Kasumi-1 (cell line): Measurements from ENCODE around the gene ZFYVE26.
"Not testable (repeated sequence)": the region's sequence is repeated elsewhere in the genome, so short reads cannot be mapped to it uniquely, and the experiment has no call there.

Experiments
- DNase-seq, 2 experiments: peaks; one replicate each; lab custom pipeline; 2025; lab: John Stamatoyannopoulos, UW

The ZFYVE26 gene

DNA sequence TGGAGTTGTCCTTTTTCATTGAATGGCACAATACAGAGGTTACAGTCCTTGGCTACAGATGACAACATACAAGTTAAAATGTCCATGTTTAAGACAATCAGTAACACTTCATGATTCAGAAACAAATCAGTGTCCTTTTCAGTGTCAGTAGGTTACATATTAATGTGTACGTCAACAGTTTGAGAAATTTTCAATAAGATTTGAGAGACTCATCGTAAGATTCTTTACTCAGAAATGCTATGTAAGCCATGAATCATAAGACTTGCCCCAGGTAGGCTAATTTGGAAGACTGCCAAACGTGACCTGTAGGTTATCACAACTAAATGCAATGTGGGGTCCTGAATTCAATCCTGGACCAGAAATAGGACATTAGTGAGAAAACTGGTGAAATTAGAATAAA lies 111.2 kb downstream of the ZFYVE26 start:
- no peak for DNase-seq

GRCh38 chr14:67704484-67705089 lies 111.8 kb downstream of the ZFYVE26 start:
- DNase-seq, result peak; percentile 83 to 91

GRCh38 chr14:67703997-67704396 lies 112.4 kb downstream of the ZFYVE26 start:
- DNase-seq, result no peak

DNA sequence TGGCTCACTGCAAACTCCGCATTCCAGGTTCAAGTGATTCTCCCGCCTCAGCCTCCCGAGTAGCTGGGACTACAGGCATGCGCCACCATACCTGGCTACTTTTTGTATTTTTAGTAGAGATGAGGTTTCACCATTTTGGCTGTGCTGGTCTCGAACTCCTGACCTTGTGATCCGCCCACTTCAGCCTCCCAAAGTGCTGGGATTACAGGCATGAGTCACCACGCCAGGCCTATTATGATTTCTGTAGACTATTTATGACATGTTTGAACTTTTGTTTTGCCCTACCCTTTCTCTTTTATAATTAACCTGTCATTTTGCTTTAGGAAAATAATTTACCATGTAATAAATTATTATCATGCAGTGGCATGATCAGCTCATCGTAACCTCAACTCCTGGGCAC lies 114.9 kb downstream of the ZFYVE26 start, which contains the start of gene RDH12:
Gene RDH12, plus strand, starts transcription at position 395 of the 400 bp plus-strand sequence. CDS start 20,757 bp downstream, outside the sequence.
- not testable (repeated sequence) for DNase-seq

GRCh38 chr14:67698179-67698578 lies 118.2 kb downstream of the ZFYVE26 start:
- no peak for DNase-seq

DNA sequence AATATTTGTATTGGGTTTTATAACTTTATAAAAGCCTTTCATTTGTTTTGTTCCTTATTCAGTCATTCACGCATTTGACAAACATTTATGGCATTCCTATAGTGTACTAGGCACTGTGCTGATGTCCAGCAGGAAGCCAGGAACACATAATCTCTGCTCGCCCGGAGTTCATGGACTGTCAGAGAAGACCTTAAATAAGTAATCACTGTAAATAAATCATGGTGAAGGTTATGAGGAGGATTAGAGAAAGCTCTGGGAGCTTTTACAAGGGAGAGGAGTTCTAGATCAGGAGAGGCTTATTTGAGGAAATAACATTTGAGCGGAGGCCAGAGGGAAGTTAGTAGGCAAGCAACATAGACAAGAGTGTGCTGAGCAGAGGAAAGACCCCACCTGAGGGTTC lies 119.4 kb downstream of the ZFYVE26 start:
- DNase-seq, result no peak
